SK-N-SH treated with all-trans-retinoic acid at 6 μM for 48 hours (cell line): ENCODE measurements around the gene LOX.

ENCODE experiments used
- ATAC-seq: fragments of 200-7000 bp; cut with Tn5 transposase; 3 replicates; pipeline ENCODE4 v1.9.1; 2020; ENCODE audit warnings: mild to moderate bottlenecking, moderate library complexity
- ARNTL ChIP-seq: fragments of 450-650 bp; formaldehyde crosslinking; IDR thresholded peaks from 2 replicates; pipeline ENCODE4 v1.5.0; 2020; ENCODE audit warnings: low read depth, mild to moderate bottlenecking, moderate library complexity, borderline replicate concordance
- BACH2 ChIP-seq: fragments of 250-450 bp; sonication (Bioruptor Pico); IDR thresholded peaks from 2 replicates; pipeline ENCODE4 v1.9.0; 2021; ENCODE audit warnings: mild to moderate bottlenecking, borderline replicate concordance
- CREB5 ChIP-seq: fragments of 250-450 bp; sonication (Bioruptor Pico); IDR thresholded peaks from 2 replicates; pipeline ENCODE4 v1.5.1; 2020; ENCODE audit warnings: low read depth, mild to moderate bottlenecking, moderate library complexity
- CSDC2 ChIP-seq: fragments of 250-450 bp; sonication (Bioruptor Pico); IDR thresholded peaks from 2 replicates; pipeline ENCODE4 v1.5.0; 2020; ENCODE audit warnings: mild to moderate bottlenecking, moderate library complexity
- ESRRG ChIP-seq: fragments of 250-450 bp; sonication (Bioruptor Pico); IDR thresholded peaks from 2 replicates; pipeline ENCODE4 v1.6.1; 2021; ENCODE audit warnings: mild to moderate bottlenecking
- ISL1 ChIP-seq: fragments of 250-450 bp; sonication (Bioruptor Pico); IDR thresholded peaks from 2 replicates; pipeline ENCODE4 v2.1.2; 2022; ENCODE audit warnings: mild to moderate bottlenecking, moderate library complexity
- OSR1 ChIP-seq: fragments of 250-450 bp; sonication (Bioruptor Pico); IDR thresholded peaks from 2 replicates; pipeline ENCODE4 v1.8.0; 2022; ENCODE audit warnings: moderate library complexity, mild to moderate bottlenecking, inconsistent platforms
- PPARA ChIP-seq: fragments of 250-450 bp; sonication (Bioruptor Pico); IDR thresholded peaks from 2 replicates; pipeline ENCODE4 v1.5.0; 2020; ENCODE audit warnings: mild to moderate bottlenecking, borderline replicate concordance
- RARB ChIP-seq: fragments of 250-450 bp; sonication (Bioruptor Pico); IDR thresholded peaks from 2 replicates; pipeline ENCODE4 v1.8.0; 2021; ENCODE audit warnings: mild to moderate bottlenecking, moderate library complexity
- SNAI2 ChIP-seq: fragments of 250-450 bp; sonication (Bioruptor Pico); IDR thresholded peaks from 2 replicates; pipeline ENCODE4 v1.5.0; 2020; ENCODE audit warnings: mild to moderate bottlenecking, moderate library complexity
- TCF4 ChIP-seq: fragments of 250-450 bp; sonication (Bioruptor Pico); IDR thresholded peaks from 2 replicates; pipeline ENCODE4 v1.8.0; 2021; ENCODE audit warnings: mild to moderate bottlenecking, moderate library complexity, borderline replicate concordance
- TOX ChIP-seq: fragments of 250-450 bp; sonication (Bioruptor Pico); IDR thresholded peaks from 2 replicates; pipeline ENCODE4 v1.8.0; 2021; ENCODE audit warnings: mild to moderate bottlenecking, moderate library complexity, borderline replicate concordance
- ZFP3 ChIP-seq: fragments of 250-450 bp; sonication (Bioruptor Pico); IDR thresholded peaks from 2 replicates; pipeline ENCODE4 v1.5.0; 2020; ENCODE audit warnings: mild to moderate bottlenecking, moderate library complexity
- ZFP30 ChIP-seq: fragments of 450-650 bp; formaldehyde crosslinking; IDR thresholded peaks from 2 replicates; pipeline ENCODE4 v1.5.0; 2022; ENCODE audit warnings: mild to moderate bottlenecking, moderate library complexity
- ZNF565 ChIP-seq: fragments of 450-650 bp; formaldehyde crosslinking; conservative IDR thresholded peaks from 2 replicates; pipeline ENCODE4 v1.5.0; 2020; ENCODE audit warnings: low read depth, mild to moderate bottlenecking, moderate library complexity
- ZNF70 ChIP-seq: fragments of 450-650 bp; formaldehyde crosslinking; IDR thresholded peaks from 2 replicates; pipeline ENCODE4 v1.5.0; 2020; ENCODE audit warnings: mild to moderate bottlenecking, moderate library complexity
- ZNF8 ChIP-seq: fragments of 450-650 bp; formaldehyde crosslinking; IDR thresholded peaks from 2 replicates; pipeline ENCODE4 v1.5.0; 2020; ENCODE audit warnings: mild to moderate bottlenecking, moderate library complexity
- TF ChIP-seq, protein P1 (sequence below): fragments of 250-450 bp; sonication (Bioruptor Pico); IDR thresholded peaks from 2 replicates; pipeline ENCODE4 v1.5.0; 2020; ENCODE audit warnings: mild to moderate bottlenecking, moderate library complexity
- TF ChIP-seq, protein P2 (sequence below): fragments of 250-450 bp; sonication (Bioruptor Pico); IDR thresholded peaks from 2 replicates; pipeline ENCODE4 v1.8.0; 2021; ENCODE audit warnings: low read depth, mild to moderate bottlenecking, moderate library complexity, borderline replicate concordance
- TF ChIP-seq, protein P3 (sequence below): fragments of 250-450 bp; sonication (Bioruptor Pico); IDR thresholded peaks from 2 replicates; pipeline ENCODE4 v1.5.1; 2021; ENCODE audit warnings: mild to moderate bottlenecking, moderate library complexity
- TF ChIP-seq, protein P4 (sequence below): fragments of 250-450 bp; sonication (Bioruptor Pico); IDR thresholded peaks from 2 replicates; pipeline ENCODE4 v1.8.0; 2020; ENCODE audit warnings: mild to moderate bottlenecking, moderate library complexity, borderline replicate concordance

The LOX gene

GRCh38 chr5:122121479-122122465, 43.7 kb upstream of the LOX start (continued):
- TF ChIP-seq, protein P1, sequence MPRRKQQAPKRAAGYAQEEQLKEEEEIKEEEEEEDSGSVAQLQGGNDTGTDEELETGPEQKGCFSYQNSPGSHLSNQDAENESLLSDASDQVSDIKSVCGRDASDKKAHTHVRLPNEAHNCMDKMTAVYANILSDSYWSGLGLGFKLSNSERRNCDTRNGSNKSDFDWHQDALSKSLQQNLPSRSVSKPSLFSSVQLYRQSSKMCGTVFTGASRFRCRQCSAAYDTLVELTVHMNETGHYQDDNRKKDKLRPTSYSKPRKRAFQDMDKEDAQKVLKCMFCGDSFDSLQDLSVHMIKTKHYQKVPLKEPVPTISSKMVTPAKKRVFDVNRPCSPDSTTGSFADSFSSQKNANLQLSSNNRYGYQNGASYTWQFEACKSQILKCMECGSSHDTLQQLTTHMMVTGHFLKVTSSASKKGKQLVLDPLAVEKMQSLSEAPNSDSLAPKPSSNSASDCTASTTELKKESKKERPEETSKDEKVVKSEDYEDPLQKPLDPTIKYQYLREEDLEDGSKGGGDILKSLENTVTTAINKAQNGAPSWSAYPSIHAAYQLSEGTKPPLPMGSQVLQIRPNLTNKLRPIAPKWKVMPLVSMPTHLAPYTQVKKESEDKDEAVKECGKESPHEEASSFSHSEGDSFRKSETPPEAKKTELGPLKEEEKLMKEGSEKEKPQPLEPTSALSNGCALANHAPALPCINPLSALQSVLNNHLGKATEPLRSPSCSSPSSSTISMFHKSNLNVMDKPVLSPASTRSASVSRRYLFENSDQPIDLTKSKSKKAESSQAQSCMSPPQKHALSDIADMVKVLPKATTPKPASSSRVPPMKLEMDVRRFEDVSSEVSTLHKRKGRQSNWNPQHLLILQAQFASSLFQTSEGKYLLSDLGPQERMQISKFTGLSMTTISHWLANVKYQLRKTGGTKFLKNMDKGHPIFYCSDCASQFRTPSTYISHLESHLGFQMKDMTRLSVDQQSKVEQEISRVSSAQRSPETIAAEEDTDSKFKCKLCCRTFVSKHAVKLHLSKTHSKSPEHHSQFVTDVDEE: no peak
- TF ChIP-seq ZFP30 (CRISPR knock-in tag) (no peak), ZNF565 (CRISPR knock-in tag) (no peak), SNAI2 (CRISPR knock-in tag) (no peak), ZFP3 (CRISPR knock-in tag) (no peak), ESRRG (no peak)
- TF ChIP-seq, protein P2, sequence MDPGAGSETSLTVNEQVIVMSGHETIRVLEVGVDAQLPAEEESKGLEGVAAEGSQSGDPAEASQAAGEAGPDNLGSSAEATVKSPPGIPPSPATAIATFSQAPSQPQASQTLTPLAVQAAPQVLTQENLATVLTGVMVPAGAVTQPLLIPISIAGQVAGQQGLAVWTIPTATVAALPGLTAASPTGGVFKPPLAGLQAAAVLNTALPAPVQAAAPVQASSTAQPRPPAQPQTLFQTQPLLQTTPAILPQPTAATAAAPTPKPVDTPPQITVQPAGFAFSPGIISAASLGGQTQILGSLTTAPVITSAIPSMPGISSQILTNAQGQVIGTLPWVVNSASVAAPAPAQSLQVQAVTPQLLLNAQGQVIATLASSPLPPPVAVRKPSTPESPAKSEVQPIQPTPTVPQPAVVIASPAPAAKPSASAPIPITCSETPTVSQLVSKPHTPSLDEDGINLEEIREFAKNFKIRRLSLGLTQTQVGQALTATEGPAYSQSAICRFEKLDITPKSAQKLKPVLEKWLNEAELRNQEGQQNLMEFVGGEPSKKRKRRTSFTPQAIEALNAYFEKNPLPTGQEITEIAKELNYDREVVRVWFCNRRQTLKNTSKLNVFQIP (CRISPR knock-in tag): no peak
- TF ChIP-seq, all 23 proteins: peak for 0

- no peak for TF ChIP-seq ZNF565 (CRISPR knock-in tag)
- TF ChIP-seq ZFP30 (CRISPR knock-in tag): no peak
- TF ChIP-seq, protein P3, sequence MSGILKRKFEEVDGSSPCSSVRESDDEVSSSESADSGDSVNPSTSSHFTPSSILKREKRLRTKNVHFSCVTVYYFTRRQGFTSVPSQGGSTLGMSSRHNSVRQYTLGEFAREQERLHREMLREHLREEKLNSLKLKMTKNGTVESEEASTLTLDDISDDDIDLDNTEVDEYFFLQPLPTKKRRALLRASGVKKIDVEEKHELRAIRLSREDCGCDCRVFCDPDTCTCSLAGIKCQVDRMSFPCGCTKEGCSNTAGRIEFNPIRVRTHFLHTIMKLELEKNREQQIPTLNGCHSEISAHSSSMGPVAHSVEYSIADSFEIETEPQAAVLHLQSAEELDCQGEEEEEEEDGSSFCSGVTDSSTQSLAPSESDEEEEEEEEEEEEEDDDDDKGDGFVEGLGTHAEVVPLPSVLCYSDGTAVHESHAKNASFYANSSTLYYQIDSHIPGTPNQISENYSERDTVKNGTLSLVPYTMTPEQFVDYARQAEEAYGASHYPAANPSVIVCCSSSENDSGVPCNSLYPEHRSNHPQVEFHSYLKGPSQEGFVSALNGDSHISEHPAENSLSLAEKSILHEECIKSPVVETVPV: no peak
- no peak for TF ChIP-seq CREB5 (CRISPR knock-in tag)
- ATAC-seq: no peak
Measured at GRCh38 chr5:122120957-122121356, 42.9 kb upstream of the LOX start.

DNA sequence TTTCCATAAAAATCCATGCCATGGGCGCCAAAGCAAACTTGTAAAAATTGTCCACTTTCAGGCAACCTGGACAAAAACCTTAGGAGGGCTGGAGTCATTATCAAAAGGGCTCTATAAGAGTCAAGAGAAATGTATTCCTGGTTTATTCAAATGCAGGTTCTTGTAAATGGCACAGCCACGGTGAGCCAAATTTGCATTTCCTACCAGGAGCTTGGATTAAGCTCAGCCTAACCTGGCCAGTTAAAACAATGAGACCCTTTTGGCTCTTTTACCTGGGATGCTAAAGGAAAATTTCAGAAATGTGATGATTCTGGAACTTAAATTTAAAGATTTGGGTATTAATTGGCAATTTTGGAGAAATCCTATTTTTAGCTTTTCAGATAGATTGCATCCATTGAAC, 42.4 kb upstream of the LOX start:
- ATAC-seq: no peak
- TF ChIP-seq ZNF70 (CRISPR knock-in tag) (no peak), PPARA (no peak), ZNF8 (no peak), OSR1 (CRISPR knock-in tag) (no peak), TOX (CRISPR knock-in tag) (no peak), ESRRG (no peak), CSDC2 (CRISPR knock-in tag) (no peak), TCF4 (CRISPR knock-in tag) (no peak), ARNTL (CRISPR knock-in tag) (no peak), SNAI2 (CRISPR knock-in tag) (no peak), ZNF565 (CRISPR knock-in tag) (no peak), RARB (CRISPR knock-in tag) (no peak), BACH2 (CRISPR knock-in tag) (no peak), ISL1 (CRISPR knock-in tag) (no peak), ZFP30 (CRISPR knock-in tag) (no peak), ZFP3 (CRISPR knock-in tag) (no peak)
- TF ChIP-seq, protein P3: no peak
- TF ChIP-seq, protein P4, sequence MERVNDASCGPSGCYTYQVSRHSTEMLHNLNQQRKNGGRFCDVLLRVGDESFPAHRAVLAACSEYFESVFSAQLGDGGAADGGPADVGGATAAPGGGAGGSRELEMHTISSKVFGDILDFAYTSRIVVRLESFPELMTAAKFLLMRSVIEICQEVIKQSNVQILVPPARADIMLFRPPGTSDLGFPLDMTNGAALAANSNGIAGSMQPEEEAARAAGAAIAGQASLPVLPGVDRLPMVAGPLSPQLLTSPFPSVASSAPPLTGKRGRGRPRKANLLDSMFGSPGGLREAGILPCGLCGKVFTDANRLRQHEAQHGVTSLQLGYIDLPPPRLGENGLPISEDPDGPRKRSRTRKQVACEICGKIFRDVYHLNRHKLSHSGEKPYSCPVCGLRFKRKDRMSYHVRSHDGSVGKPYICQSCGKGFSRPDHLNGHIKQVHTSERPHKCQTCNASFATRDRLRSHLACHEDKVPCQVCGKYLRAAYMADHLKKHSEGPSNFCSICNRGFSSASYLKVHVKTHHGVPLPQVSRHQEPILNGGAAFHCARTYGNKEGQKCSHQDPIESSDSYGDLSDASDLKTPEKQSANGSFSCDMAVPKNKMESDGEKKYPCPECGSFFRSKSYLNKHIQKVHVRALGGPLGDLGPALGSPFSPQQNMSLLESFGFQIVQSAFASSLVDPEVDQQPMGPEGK (CRISPR knock-in tag): no peak
- TF ChIP-seq, protein P2 (CRISPR knock-in tag): no peak
